ENCODE results near the gene COX6B2.

The COX6B2 gene

DNA sequence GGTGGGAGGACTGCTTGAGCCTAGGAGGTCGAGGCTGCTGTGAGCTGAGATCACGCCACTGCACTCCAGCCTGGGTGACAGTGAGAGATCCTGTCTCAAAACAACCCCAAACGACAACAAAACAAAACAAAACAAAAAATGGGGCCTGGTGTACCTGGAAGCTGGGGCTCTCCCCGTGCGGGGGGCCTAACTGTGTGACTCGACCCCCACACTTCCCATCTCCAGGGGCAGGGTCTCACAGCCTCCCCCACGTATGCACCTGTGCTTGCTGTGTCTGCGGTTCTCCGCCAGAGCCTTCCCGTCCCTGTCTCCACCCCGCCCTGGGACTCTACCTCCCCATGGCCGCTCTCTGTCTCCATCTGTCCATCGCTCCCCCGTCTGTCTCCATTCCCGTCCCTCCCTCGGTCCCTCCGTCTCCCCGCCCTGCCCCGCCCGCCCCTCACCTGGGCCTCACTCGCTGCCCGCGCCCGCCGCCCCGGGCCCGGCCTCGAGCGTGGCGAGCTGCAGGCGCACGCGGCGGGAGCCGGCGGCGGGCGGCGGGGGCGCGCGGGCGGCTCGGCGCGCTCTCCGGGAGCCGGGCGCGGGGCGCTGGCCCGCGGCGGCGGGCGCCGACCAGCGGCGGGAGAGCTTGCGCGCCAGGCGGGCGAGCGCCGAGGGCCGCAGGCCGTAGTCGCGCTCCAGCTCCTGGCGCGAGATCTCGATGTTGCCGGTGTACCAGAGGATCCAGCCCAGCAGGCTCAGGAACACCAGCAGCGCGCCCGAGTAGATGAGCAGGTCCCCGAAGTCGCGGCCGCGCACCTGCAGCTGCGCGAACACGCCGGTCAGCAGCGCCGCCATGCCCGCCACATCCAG lies 29.0 kb upstream of the COX6B2 start:
- peak; percentile 58 for DNase-seq

DNA sequence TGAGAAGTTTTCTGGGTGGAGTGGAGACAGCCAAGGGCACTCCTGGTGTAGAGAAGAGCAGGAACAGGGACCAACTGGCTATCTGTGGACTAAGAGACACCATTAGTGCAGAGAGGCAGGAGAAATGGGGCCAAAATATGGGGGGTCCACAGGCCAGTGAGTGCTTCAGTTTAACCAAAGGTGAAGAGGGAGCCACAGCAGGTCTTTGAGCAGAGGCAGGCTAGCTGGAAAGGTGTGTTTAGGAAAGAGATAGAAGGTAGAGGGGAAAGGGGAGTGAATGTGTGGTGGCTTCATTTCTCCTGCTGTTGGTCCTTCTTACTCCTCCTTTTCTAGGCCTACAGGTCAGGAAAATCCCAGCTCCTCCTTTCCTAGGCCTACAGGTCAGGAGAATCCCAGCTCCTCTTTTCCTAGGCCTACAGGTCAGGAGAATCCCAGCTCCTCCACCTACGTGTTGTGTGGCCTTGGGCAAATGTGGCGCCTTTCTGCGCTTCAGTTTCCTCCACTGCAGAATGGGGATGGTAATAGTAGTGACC lies 28.1 kb upstream of the COX6B2 start:
- no peak for DNase-seq

DNA sequence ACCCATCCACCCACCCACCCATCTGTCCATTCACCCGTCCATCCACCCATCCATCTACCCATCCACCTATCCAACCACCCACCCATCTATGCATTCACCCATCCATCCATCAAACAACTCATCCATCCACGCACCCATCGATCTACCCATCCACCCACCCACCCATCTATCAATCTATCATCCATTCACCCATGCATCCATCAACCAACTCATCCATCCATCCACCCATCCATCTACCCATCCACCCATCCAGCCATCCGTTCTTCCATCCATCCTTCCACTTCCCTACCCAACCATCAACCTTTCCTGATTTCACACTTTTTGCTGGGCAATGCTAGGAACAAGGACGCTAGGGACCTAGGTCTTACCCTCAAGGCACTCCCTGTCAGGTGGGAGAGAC lies 27.5 kb upstream of the COX6B2 start:
- no peak for DNase-seq

GRCh38 chr19:55379174-55379573 lies 24.7 kb upstream of the COX6B2 start:
- DNase-seq = no peak

DNA sequence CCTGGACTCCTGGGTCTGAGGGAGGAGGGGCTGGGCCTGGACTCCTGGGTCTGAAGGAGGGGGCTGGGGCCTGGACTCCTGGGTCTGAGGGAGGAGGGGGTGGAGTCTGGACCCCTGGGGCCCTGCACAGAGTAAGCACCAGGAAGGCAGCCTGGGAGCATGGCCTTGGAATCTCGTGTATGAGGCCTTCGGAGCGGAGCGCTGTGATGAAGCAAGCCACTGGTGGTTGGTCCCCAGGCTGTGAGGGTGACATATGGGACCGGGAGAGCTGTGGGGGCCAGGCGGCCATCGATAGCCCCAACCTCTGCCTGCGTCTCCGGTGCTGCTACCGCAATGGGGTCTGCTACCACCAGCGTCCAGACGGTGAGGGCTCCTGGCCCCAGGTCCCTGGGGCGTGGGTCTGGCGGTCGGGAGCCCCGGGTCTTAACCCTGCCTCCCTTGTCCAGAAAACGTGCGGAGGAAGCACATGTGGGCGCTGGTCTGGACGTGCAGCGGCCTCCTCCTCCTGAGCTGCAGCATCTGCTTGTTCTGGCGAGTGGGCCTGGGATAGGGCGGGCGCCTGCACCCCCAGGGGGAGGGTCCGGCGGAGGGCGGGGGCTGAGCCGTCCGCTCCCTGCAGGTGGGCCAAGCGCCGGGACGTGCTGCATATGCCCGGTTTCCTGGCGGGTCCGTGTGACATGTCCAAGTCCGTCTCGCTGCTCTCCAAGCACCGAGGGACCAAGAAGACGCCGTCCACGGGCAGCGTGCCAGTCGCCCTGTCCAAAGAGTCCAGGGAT lies 23.0 kb upstream of the COX6B2 start:
- DNase-seq = no peak

GRCh38 chr19:55376241-55376933 lies 21.9 kb upstream of the COX6B2 start, which contains the start of gene TMEM190:
TSS of gene TMEM190 (plus strand) at chr19:55376826. CDS start at chr19:55376854, 28 bp downstream.
- DNase-seq = no peak

DNA sequence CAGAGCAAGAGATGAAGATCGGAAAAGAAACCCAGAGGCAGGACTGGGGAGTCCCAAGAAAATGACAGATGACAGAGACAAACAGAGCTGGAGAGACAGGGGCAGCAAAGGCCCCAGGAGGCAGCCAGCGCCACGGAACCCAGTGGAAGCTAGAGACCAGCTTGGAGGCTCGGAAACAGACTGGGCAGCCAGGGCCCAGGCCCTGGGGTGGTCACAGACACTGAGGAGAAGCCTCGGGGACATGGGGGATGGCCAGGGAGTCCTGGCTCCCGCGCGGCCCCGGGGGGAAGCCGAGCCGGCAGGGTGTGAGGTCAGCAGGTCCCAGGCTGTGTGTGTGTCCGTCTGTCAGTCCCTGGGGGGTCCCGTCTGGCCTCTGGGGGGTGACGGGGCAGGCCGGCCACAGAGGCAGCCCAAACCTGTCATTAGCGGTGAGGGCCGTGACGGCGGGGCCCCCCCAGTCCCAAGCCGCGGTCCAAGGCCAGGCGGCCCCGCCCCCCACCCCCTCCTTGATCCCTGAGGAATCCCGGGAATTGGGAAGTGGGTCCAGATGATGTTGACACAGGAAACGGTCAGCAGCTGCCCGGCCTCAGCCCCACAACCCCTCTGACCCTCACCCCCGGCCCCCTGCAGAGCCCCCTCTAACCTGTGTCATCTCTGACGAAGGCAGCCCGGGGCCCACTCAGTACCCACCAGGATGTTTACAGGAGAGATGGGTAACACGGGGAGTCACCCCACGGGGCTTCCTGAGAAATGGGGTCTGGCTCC lies 19.7 kb upstream of the COX6B2 start:
- DNase-seq = no peak

- no peak for DNase-seq
Observed at GRCh38 chr19:55373306-55373992, 18.9 kb upstream of the COX6B2 start.

- DNase-seq = no peak
Observed at GRCh38 chr19:55372316-55373081, 18.0 kb upstream of the COX6B2 start.

DNA sequence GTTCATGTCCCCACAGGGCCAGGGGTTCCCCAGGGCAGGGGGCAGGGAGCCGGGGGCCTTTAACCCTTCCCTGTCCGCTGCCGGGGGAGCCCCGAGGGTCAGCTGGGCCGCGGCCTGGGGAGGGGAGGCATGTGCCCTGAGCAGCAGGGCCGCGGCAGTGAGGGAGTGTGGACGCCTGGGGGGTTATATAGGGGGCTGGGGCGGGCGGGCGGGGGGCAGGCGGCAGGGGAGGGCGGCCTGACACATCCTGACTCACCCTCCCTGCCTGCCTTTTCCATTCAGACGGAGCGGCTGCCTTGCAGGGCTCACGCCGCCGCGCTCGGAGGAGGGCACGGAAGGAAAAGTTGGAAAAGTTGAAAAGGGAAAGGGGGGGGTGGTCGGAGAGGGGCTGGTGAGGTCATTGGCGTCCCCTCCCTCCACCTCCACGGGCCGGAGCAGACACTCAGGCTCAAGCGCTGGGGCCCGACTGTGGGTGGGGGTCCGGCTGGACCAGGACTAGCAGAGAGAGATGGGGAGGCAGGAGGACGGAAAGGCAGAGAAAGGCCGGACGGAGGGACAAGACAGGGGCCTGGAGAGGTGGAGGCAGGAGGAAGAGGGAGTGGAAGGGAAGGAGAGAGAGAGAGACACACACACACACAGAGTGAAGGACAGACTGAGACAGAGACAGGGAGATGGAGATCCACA lies 15.9 kb upstream of the COX6B2 start, which contains the start of gene IL11:
IL11 (minus strand) TSS at position 159 of the 684 bp plus-strand sequence; CDS start at position 6, 153 bp downstream.
- DNase-seq = no peak

DNA sequence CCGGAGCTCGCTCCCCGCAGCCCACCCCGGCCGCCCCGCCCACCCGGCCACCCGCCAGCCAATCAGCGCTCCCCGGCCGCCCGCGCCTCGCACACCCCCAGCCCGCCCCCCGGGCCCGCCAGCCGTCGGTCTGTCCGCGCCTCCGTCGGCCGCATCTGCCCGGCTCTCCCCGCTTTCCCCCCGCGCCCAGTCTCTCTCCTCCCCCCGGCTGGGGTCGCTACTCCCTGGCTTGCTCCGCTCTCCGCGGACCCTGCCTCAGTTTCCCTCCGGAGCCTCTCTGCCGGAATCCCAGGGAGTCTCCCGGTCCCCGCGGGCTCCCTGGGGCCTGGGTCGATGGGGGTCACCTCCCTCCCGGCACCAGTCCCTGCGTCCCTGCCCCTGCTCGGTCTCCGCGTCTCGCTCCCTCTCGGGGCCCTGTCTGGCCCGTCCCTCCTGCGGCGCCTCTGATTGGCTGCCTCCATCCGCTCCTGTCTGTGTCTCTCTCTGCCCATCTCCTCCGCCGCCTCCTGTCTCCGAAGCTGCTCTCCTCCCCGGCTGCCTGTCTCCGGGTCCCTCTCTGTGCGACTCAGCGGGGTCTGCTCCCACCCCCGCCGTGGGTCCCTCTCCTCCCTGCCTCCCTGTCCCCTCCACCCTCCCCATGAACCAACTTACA lies 15.3 kb upstream of the COX6B2 start:
- peak; percentile 51 for DNase-seq

DNA sequence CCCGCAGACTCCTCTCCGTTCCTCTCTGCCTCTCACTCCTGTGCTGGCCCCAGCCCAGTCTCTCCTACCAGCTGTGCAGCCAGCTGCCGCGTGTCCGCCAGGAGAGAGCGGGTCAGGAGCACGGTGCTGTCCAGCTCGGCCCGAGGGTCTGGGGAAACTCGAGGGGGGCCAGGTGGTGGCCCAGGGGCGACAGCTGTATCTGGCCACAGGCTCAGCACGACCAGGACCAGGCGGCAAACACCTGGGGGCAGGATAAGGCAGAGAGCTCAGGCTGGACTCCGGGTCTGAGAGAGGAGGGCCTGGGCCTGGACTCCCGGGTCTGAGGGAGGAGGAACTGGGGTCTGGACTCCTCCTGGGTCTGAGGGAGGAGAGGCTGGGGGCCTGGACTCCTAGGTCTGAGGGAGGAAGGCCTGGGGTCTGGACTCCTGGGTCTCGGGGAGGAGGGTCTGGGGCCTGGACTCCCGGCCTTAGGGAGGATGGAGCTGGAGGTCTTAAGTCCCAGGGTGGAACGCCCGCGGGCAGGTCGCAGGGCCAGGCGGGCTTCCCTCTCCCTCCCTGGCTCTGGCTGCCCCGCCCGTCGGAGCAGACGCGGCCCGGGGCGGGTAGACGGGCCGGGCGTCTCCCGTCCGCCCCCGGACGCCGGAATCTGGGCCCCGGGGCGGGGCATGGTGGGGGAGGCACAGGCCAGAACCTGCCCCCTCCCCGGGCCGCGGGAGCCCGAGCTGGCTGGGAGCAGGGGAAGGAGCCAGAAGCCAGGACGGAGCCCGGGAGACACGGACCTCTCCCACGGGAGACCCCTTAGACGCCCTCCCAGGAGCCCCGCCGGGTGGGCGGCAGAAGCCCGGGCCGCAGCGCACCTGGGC lies 14.4 kb upstream of the COX6B2 start:
- peak; percentile 20 for DNase-seq

- no peak for DNase-seq
Observed at GRCh38 chr19:55368106-55368505, 13.6 kb upstream of the COX6B2 start.

- no peak for DNase-seq
Observed at GRCh38 chr19:55366790-55367189, 12.3 kb upstream of the COX6B2 start.

- DNase-seq = no peak
Observed at GRCh38 chr19:55365964-55366363, 11.4 kb upstream of the COX6B2 start.

DNA sequence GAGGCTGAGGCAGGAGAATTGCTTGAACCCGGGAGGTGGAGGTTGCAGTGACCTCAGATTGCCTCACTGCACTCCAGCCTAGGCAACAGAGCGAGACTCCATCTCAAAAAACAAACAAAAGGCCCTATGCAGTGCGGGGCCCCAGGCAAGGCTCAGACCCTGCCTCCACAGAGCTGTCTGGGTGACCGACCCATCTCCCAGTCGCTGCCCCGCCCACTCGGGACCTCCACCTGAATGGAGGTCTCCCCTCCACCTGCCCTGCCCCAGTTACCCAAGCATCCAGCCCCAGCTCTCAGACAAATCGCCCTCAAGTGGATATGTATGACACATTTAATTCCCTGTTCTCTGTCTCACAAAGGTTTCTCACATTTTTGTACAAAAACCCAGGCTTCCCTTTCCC lies 10.7 kb upstream of the COX6B2 start:
- no peak for DNase-seq

DNA sequence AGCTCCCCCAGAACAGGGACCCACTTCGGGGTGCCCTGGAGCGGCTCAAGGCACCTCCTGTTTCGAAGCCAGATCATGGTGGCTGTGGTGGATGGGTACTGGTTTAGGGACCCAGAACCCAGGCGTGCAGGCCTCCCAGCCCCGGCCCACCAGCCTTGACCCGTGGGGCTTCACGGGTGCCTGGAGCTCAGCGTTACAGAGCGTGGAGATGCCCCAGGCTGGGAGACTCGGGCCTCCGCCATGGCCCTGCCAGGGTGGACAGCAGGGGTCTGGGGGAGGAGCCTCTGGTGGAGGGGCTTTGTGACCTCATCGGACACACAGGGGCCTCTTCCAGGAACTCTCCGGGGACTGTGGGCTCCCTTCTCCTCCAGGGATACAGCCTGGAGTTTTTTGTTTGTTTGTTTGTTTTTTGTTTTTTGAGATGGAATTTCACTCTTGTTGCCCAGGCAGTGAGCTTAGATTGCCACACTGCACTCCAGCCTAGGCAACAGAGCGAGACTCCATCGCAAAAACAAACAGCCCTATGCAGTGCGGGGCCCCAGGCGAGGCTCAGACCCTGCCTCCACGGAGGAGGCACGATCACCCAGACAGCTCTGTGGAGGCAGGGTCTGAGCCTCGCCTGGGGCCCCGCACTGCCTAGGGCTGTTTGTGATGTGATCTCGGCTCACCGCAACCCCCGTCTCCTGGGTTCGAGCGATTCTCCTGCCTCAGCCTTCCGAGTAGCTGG lies 8.6 kb upstream of the COX6B2 start, which contains the start of gene GARIN5B:
GARIN5B (minus strand) TSS at position 271 of the 727 bp plus-strand sequence; CDS start at position 77, 194 bp downstream.
- DNase-seq = no peak

Measured in CD4-positive, alpha-beta T cell treated with Interleukin-17A for 4 hours (primary cell).